Body of pancreas (tissue), 4 donors: ENCODE data around the gene CAMK2B. TPM values are rescaled to one million over a fixed set of nuclear protein-coding genes. Genes with fewer than 3 reads are reported as not detected.

Experiments
- ATAC-seq: fragments of 150-250 bp; one replicate; pipeline ENCODE4 v1.9.1; 2016
- DNase-seq, 4 donors: peaks; one replicate each; pipeline ENCODE4 v3.0.0-alpha.2; 2019
- H3K27ac ChIP-seq, 4 donors: fragments of 200-600 bp; sonication (generic); 1 replicate in 3 of 4; 2 replicates in 1 of 4; pipeline versions ENCODE4 v1.5.1 to v1.6.1; 2016 to 2019; ENCODE audit warnings: mild to moderate bottlenecking in 1 of 4, mixed read lengths in 1 of 4, moderate library complexity in 1 of 4
- H3K27me3 ChIP-seq, 2 donors: fragments of 200-600 bp; sonication (generic); one replicate each; pipeline ENCODE4 v1.6.0; 2016; ENCODE audit warnings: mild to moderate bottlenecking in 1 of 2
- H3K36me3 ChIP-seq, 2 donors: fragments of 200-600 bp; sonication (generic); replicated peaks in 1 of 2; 2 replicates each; pipeline ENCODE4 v1.5.1; 2016; ENCODE audit warnings: low read depth in 2 of 2; ENCODE audit not compliant: insufficient read depth in 1 of 2
- H3K4me1 ChIP-seq: fragments of 200-600 bp; sonication (generic); one replicate; pipeline ENCODE4 v1.6.0; 2016
- H3K4me3 ChIP-seq, 2 donors: fragments of 200-600 bp; sonication (generic); 1 replicate in 1 of 2; 2 replicates in 1 of 2; pipeline ENCODE4 v1.5.1; 2016 to 2019
- H3K9me3 ChIP-seq, 3 donors: fragments of 200-600 bp; sonication (generic); 1 replicate in 2 of 3; 2 replicates in 1 of 3; pipeline ENCODE4 v1.5.1; 2016
- CTCF ChIP-seq, 7 experiments: fragments of 450-650 bp in 4 of 7; fragments of 200-600 bp in 3 of 7; sonication (generic) in 3 of 7; IDR thresholded peaks; one replicate each; pipeline ENCODE4 v1.5.1; 2016 to 2019; ENCODE audit warnings: antibody characterized with exemption in 7 of 7
- POLR2A ChIP-seq, 3 donors: fragments of 450-650 bp; IDR thresholded peaks; one replicate each; pipeline ENCODE4 v1.6.1; 2016; ENCODE audit warnings: antibody characterized with exemption in 3 of 3, mild to moderate bottlenecking in 2 of 3
- WGBS, 2 donors: methylation state at CpG; one replicate each; pipeline ENCODE4 v1.1.5; 2017; 5-methylcytosine and 5-hydroxymethylcytosine counted together
- intact Hi-C: fragments of 100-400 bp; cut with DNase I; formaldehyde crosslinking; loops from one replicate; pipeline ENCODE4 v1.15.1; 2023
- total RNA-seq, 2 donors: library from RNA; depleted of rRNA; stranded (reverse); fragments of >200 nt; gene quantifications; one replicate each; pipeline ENCODE4 v1.1.0, GENCODE V29; 2016

The CAMK2B gene
- total RNA-seq, 2 donors from 2014 or later, result 0.52 to 7.6 TPM

GRCh38 chr7:44232901-44233715 lies 92.3 kb downstream of the CAMK2B start:
- H3K9me3 ChIP-seq, result no peaks in the 10 kb centered on the region
- no peaks in the 10 kb centered on the region for H3K36me3 ChIP-seq
- TF ChIP-seq POLR2A (IDR thresholded peaks at IDR 0.05) (no peak), CTCF (IDR thresholded peaks at IDR 0.05) (no peak)
- intact Hi-C loops, result loop anchor here (10.0 kb wide), 1 partner anchor 332 kb away; no protein-coding TSS in a partner anchor
- 72 to 79% methylated on average over 12 to 22 of the region's 22 CpGs for WGBS, 2 donors
- no peak for DNase-seq
- no peak overlapping the region for H3K4me3 ChIP-seq
- peak; percentile 16 for ATAC-seq
- H3K27ac ChIP-seq, result no peak overlapping the region
- H3K27me3 ChIP-seq, result no peaks in the 10 kb centered on the region
- H3K4me1 ChIP-seq, result no peaks in the 10 kb centered on the region

GRCh38 chr7:44232396-44232795 lies 93.0 kb downstream of the CAMK2B start:
- intact Hi-C loops, result loop anchor here (10.0 kb wide), 1 partner anchor 332 kb away; no protein-coding TSS in a partner anchor
- no peak for DNase-seq
- Histone ChIP-seq H3K9me3 (no peaks in the 10 kb centered on the region), H3K4me3 (no peak overlapping the region), H3K27ac (no peak overlapping the region), H3K27me3 (no peaks in the 10 kb centered on the region), H3K4me1 (no peaks in the 10 kb centered on the region), H3K36me3 (no peaks in the 10 kb centered on the region)
- ATAC-seq, result no peak
- TF ChIP-seq POLR2A (IDR thresholded peaks at IDR 0.05) (no peak), CTCF (IDR thresholded peaks at IDR 0.05) (no peak)
- 83 to 94% methylated on average over 3 to 13 of the region's 13 CpGs for WGBS, 2 donors

- WGBS, 2 donors, result 78 to 80% methylated on average over 7 to 10 of the region's 12 CpGs
- no peaks in the 10 kb centered on the region for H3K27me3 ChIP-seq
- H3K4me1 ChIP-seq, result no peaks in the 10 kb centered on the region
- DNase-seq (no peak), ATAC-seq (no peak)
- no peak for TF ChIP-seq POLR2A (IDR thresholded peaks at IDR 0.05)
- TF ChIP-seq CTCF (IDR thresholded peaks at IDR 0.05), result no peak
- no peak overlapping the region for H3K4me3 ChIP-seq
- H3K9me3 ChIP-seq, result no peaks in the 10 kb centered on the region
- intact Hi-C loops, result loop anchor here (10.0 kb wide), 1 partner anchor 334 kb away; no protein-coding TSS in a partner anchor
- no peak overlapping the region for H3K27ac ChIP-seq
- H3K36me3 ChIP-seq, result no peaks in the 10 kb centered on the region
These were observed 94.3 kb downstream of the CAMK2B start for GRCh38 chr7:44231088-44231487.

- H3K27me3 ChIP-seq, result no peaks in the 10 kb centered on the region
- peaks cover under 1% of the 10 kb centered on the region for H3K4me1 ChIP-seq
- TF ChIP-seq CTCF (IDR thresholded peaks at IDR 0.05), result no peak
- TF ChIP-seq POLR2A (IDR thresholded peaks at IDR 0.05), result no peak
- 90 to 91% methylated on average over 7 of the region's 7 CpGs for WGBS, 2 donors
- no peaks in the 10 kb centered on the region for H3K9me3 ChIP-seq
- ATAC-seq, result no peak
- H3K4me3 ChIP-seq, result no peak overlapping the region
- no peaks in the 10 kb centered on the region for H3K36me3 ChIP-seq
- no peak for DNase-seq
- no peak overlapping the region for H3K27ac ChIP-seq
- intact Hi-C loops, result loop anchor here (10.0 kb wide), 1 partner anchor 335 kb away; no protein-coding TSS in a partner anchor
These were observed 95.1 kb downstream of the CAMK2B start for GRCh38 chr7:44230286-44230685.
